MM.1S (cell line): ENCODE data around the gene HIPK2.

Experiments
- DNase-seq: peaks from one replicate; pipeline ENCODE4 v3.0.0-alpha.2; 2015
- H2AFZ ChIP-seq: fragments of 300-600 bp; sonication (generic); 2 replicates; pipeline ENCODE4 v1.6.0; 2016; ENCODE audit warnings: antibody characterized with exemption, low read length
- H3F3A ChIP-seq: fragments of 300-600 bp; sonication (generic); 2 replicates; pipeline ENCODE4 v1.6.1; 2016; ENCODE audit warnings: mild to moderate bottlenecking, antibody characterized with exemption, low read length, moderate library complexity, mixed read lengths; ENCODE audit not compliant: insufficient read depth
- H3K27ac ChIP-seq: fragments of 300-600 bp; sonication (generic); 2 replicates; pipeline ENCODE4 v1.5.1; 2016; ENCODE audit warnings: mild to moderate bottlenecking, low read length
- H3K27me3 ChIP-seq: fragments of 300-600 bp; sonication (generic); replicated peaks from 2 replicates; pipeline ENCODE4 v1.6.0; 2016; ENCODE audit warnings: low read length; ENCODE audit not compliant: insufficient read depth
- H3K36me3 ChIP-seq: fragments of 300-600 bp; sonication (generic); replicated peaks from 2 replicates; pipeline ENCODE4 v1.6.1; 2016; ENCODE audit warnings: mild to moderate bottlenecking, low read length, mixed read lengths; ENCODE audit not compliant: insufficient read depth
- H3K4me1 ChIP-seq: fragments of 300-600 bp; sonication (generic); 2 replicates; pipeline ENCODE4 v1.6.1; 2016; ENCODE audit warnings: low read length, mixed read lengths
- H3K4me2 ChIP-seq: fragments of 300-600 bp; sonication (generic); 2 replicates; pipeline ENCODE4 v1.6.0; 2016; ENCODE audit warnings: low read depth, low read length
- H3K4me3 ChIP-seq: fragments of 300-600 bp; sonication (generic); 2 replicates; pipeline ENCODE4 v1.5.1; 2016; ENCODE audit warnings: low read length, mixed read lengths
- H3K79me2 ChIP-seq: fragments of 300-600 bp; sonication (generic); 2 replicates; pipeline ENCODE4 v1.6.1; 2016; ENCODE audit warnings: mixed run types, low read length, mixed read lengths
- H3K9ac ChIP-seq: fragments of 300-600 bp; sonication (generic); 2 replicates; pipeline ENCODE4 v1.6.1; 2016; ENCODE audit warnings: low read length, mixed read lengths
- H3K9me2 ChIP-seq: fragments of 300-600 bp; sonication (generic); replicated peaks from 2 replicates; pipeline ENCODE4 v1.6.1; 2016; ENCODE audit warnings: mild to moderate bottlenecking, low read length, mixed read lengths; ENCODE audit not compliant: insufficient read depth
- H3K9me3 ChIP-seq: fragments of 300-600 bp; sonication (generic); replicated peaks from 2 replicates; pipeline ENCODE4 v1.6.1; 2016; ENCODE audit warnings: mild to moderate bottlenecking, low read length, mixed read lengths; ENCODE audit not compliant: insufficient read depth
- H4K20me1 ChIP-seq: fragments of 300-600 bp; sonication (generic); 2 replicates; pipeline ENCODE4 v1.6.1; 2016; ENCODE audit warnings: mild to moderate bottlenecking, low read length, moderate library complexity, mixed read lengths; ENCODE audit not compliant: insufficient read depth
- CTCF ChIP-seq: fragments of 300-600 bp; sonication (generic); IDR thresholded peaks from 2 replicates; pipeline ENCODE4 v1.5.1; 2016; ENCODE audit warnings: antibody characterized with exemption, low read length, mixed read lengths
- EZH2 ChIP-seq: fragments of 300-600 bp; sonication (generic); optimal IDR thresholded peaks from 2 replicates; pipeline ENCODE3; 2017; ENCODE audit warnings: low read depth, mild to moderate bottlenecking, antibody characterized with exemption, low read length, mixed read lengths
- EZH2phosphoT487 ChIP-seq: fragments of 300-600 bp; sonication (generic); IDR thresholded peaks from 2 replicates; pipeline ENCODE4 v1.6.1; 2018; ENCODE audit warnings: antibody characterized with exemption, low read length

The HIPK2 gene

GRCh38 chr7:139661903-139662302 is 115.9 kb downstream of the HIPK2 start:
- no peaks in the 10 kb centered on the region for H3K4me1 ChIP-seq
- no peak overlapping the region for H3K4me3 ChIP-seq
- no peak overlapping the region for H3K9ac ChIP-seq
- H3K4me2 ChIP-seq, result no peak overlapping the region
- H4K20me1 ChIP-seq, result no peaks in the 10 kb centered on the region
- no peak overlapping the region for H2AFZ ChIP-seq
- no peaks in the 10 kb centered on the region for H3K36me3 ChIP-seq
- DNase-seq, result no peak
- no peaks in the 10 kb centered on the region for H3K9me2 ChIP-seq
- H3K79me2 ChIP-seq, result peaks cover 14% of the 10 kb centered on the region
- H3K27ac ChIP-seq, result no peak overlapping the region
- no peaks in the 10 kb centered on the region for H3K9me3 ChIP-seq
- H3K27me3 ChIP-seq, result no peaks in the 10 kb centered on the region
- no peaks in the 10 kb centered on the region for H3F3A ChIP-seq
- TF ChIP-seq EZH2 (no peak), CTCF (no peak), EZH2phosphoT487 (no peak)

- no peak for DNase-seq
- Histone ChIP-seq H3K4me1 (no peaks in the 10 kb centered on the region), H3K9me2 (no peaks in the 10 kb centered on the region), H3K27me3 (no peaks in the 10 kb centered on the region), H3K4me3 (no peak overlapping the region), H2AFZ (no peak overlapping the region), H3K9ac (no peak overlapping the region), H3K4me2 (no peak overlapping the region), H4K20me1 (no peaks in the 10 kb centered on the region), H3K36me3 (no peaks in the 10 kb centered on the region), H3K79me2 (peaks cover 14% of the 10 kb centered on the region), H3K27ac (no peak overlapping the region), H3K9me3 (no peaks in the 10 kb centered on the region), H3F3A (no peaks in the 10 kb centered on the region)
- TF ChIP-seq EZH2phosphoT487 (no peak), CTCF (no peak), EZH2 (no peak)
Observed at GRCh38 chr7:139661043-139661440, 116.8 kb downstream of the HIPK2 start.

- Histone ChIP-seq H2AFZ (no peak overlapping the region), H3K9me2 (no peaks in the 10 kb centered on the region), H4K20me1 (no peaks in the 10 kb centered on the region), H3K4me3 (no peak overlapping the region), H3K27ac (no peak overlapping the region), H3K27me3 (no peaks in the 10 kb centered on the region), H3K4me2 (no peak overlapping the region), H3F3A (no peaks in the 10 kb centered on the region), H3K79me2 (peaks cover 14% of the 10 kb centered on the region), H3K9ac (no peak overlapping the region), H3K36me3 (no peaks in the 10 kb centered on the region), H3K9me3 (no peaks in the 10 kb centered on the region), H3K4me1 (no peaks in the 10 kb centered on the region)
- DNase-seq, result no peak
- no peak for TF ChIP-seq EZH2phosphoT487
- TF ChIP-seq EZH2, result no peak
- no peak for TF ChIP-seq CTCF
Observed at GRCh38 chr7:139660317-139661042, 117.3 kb downstream of the HIPK2 start.
